ENCODE results near the gene PRKG1. TPM values are rescaled to one million over a fixed set of nuclear protein-coding genes. Genes with fewer than 3 reads are reported as not detected.

Gene PRKG1
- total and polyA plus RNA-seq, 4 donors: 0.46 to 5.1 (median 1.5) TPM

DNA sequence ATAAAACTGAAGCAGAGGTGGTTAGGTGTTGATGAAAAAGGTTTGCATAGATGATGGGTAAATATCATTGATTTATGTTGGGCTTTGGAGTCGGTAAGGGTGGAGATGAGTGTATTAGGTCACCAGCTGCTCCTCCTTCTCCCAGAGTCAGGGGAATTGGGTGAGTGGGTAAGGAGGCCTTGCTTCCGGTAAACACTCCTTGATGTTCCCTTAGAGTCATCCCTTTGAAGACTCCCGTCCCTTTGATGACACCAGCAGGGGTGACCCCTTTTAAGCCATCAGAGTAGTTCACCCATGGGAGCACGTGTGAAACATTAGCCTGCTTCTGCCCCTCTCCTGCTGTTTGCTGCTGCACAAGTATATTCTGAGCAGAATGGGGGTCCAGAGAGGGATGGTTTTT lies 1147.6 kb downstream of the PRKG1 start:
- Histone ChIP-seq H3K9ac (ENCODE audit: low read depth in 1 of 2, low read length in 2 of 2) (no peak overlapping the region), H3K27ac (ENCODE audit: low read depth in 1 of 2, low read length in 2 of 2) (no peak overlapping the region), H3K4me1 (ENCODE audit: control insufficient read depth in 4 of 4, insufficient read depth in 4 of 4, low read length in 3 of 4) (no peaks in the 10 kb centered on the region), H3K36me3 (ENCODE audit: control insufficient read depth in 4 of 4, insufficient read depth in 3 of 4, low read depth in 1 of 4, low read length in 3 of 4) (no peaks in the 10 kb centered on the region), H3K4me3 (ENCODE audit: low read depth in 1 of 3, low read length in 3 of 3) (no peak overlapping the region), H3K27me3 (ENCODE audit: control insufficient read depth in 4 of 4, insufficient read depth in 4 of 4, low read length in 3 of 4) (no peaks in the 10 kb centered on the region), H3K9me3 (ENCODE audit: control insufficient read depth in 4 of 4, low read length in 3 of 4) (no peaks in the 10 kb centered on the region)
- TF ChIP-seq FOXA1 (IDR thresholded peaks at IDR 0.05) (no peak), FOXA2 (IDR thresholded peaks at IDR 0.05) (no peak), EGR1 (IDR thresholded peaks at IDR 0.05; ENCODE audit: low read depth in 2 of 2) (no peak), HNF4A (conservative IDR thresholded peaks at IDR 0.05) (no peak), ZBTB33 (IDR thresholded peaks at IDR 0.05) (no peak), RAD21 (IDR thresholded peaks at IDR 0.05) (no peak), HNF4G (IDR thresholded peaks at IDR 0.05) (no peak), YY1 (IDR thresholded peaks at IDR 0.05) (no peak), GABPA (IDR thresholded peaks at IDR 0.05 in 1 of 2, conservative IDR thresholded peaks at IDR 0.05 in 1 of 2) (no peak), RXRA (IDR thresholded peaks at IDR 0.05) (no peak)
- TF ChIP-seq, protein P1, sequence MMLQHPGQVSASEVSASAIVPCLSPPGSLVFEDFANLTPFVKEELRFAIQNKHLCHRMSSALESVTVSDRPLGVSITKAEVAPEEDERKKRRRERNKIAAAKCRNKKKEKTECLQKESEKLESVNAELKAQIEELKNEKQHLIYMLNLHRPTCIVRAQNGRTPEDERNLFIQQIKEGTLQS (IDR thresholded peaks at IDR 0.05): no peak
- TF ChIP-seq, protein P2, sequence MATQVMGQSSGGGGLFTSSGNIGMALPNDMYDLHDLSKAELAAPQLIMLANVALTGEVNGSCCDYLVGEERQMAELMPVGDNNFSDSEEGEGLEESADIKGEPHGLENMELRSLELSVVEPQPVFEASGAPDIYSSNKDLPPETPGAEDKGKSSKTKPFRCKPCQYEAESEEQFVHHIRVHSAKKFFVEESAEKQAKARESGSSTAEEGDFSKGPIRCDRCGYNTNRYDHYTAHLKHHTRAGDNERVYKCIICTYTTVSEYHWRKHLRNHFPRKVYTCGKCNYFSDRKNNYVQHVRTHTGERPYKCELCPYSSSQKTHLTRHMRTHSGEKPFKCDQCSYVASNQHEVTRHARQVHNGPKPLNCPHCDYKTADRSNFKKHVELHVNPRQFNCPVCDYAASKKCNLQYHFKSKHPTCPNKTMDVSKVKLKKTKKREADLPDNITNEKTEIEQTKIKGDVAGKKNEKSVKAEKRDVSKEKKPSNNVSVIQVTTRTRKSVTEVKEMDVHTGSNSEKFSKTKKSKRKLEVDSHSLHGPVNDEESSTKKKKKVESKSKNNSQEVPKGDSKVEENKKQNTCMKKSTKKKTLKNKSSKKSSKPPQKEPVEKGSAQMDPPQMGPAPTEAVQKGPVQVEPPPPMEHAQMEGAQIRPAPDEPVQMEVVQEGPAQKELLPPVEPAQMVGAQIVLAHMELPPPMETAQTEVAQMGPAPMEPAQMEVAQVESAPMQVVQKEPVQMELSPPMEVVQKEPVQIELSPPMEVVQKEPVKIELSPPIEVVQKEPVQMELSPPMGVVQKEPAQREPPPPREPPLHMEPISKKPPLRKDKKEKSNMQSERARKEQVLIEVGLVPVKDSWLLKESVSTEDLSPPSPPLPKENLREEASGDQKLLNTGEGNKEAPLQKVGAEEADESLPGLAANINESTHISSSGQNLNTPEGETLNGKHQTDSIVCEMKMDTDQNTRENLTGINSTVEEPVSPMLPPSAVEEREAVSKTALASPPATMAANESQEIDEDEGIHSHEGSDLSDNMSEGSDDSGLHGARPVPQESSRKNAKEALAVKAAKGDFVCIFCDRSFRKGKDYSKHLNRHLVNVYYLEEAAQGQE (IDR thresholded peaks at IDR 0.05): no peak
- DNase-seq (ENCODE audit: low spot score): no peak
- 69% methylated on average over 4 of the region's 4 CpGs for WGBS

DNA sequence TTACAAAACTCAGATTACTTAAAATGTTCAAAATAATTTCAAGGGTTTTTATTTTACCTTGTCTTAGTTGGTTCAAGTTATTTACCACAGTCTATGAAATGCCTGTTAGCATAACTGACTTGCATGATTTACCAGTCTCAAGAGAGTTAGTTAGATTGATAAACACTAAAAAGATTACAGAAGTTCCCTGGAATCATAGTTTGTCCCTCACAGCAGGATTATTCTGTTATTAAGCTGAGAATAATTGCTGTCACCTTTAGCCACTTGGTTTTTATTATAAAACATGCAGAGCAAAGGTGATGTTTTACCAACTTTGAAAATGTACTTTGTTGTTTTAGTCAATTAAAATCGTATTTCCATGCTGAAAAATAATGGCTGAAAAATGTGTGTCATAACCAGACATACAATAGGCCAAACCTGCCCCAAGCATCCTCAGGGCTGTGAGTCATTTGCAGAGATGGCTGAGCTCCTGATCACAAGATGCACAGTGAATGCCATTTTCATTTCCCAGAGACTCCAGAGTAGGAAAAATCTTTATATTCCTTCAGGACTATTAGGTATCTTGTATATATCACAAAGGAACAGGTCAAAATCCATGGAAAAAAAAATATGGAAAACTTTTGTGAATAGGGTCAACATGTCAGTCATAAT lies 1152.0 kb downstream of the PRKG1 start:
- TF ChIP-seq TAF1 (conservative IDR thresholded peaks at IDR 0.05) (no peak), SP1 (IDR thresholded peaks at IDR 0.05) (no peak), HNF4A (conservative IDR thresholded peaks at IDR 0.05) (no peak), MAX (IDR thresholded peaks at IDR 0.05) (no peak), RAD21 (IDR thresholded peaks at IDR 0.05) (no peak), FOXA1 (IDR thresholded peaks at IDR 0.05) (no peak), ZBTB33 (IDR thresholded peaks at IDR 0.05) (no peak), FOXA2 (IDR thresholded peaks at IDR 0.05) (no peak), JUND (IDR thresholded peaks at IDR 0.05) (no peak), YY1 (IDR thresholded peaks at IDR 0.05) (no peak)
- TF ChIP-seq, protein P1 (IDR thresholded peaks at IDR 0.05): no peak
- H3K4me1 ChIP-seq (ENCODE audit: control insufficient read depth in 4 of 4, insufficient read depth in 4 of 4, low read length in 3 of 4): no peaks in the 10 kb centered on the region
- H3K9ac ChIP-seq (ENCODE audit: low read depth in 1 of 2, low read length in 2 of 2): no peak overlapping the region
- H3K27me3 ChIP-seq (ENCODE audit: control insufficient read depth in 4 of 4, insufficient read depth in 4 of 4, low read length in 3 of 4): peaks cover 0 to 3% (median 0%) of the 10 kb centered on the region in 4 donors
- no peak overlapping the region for H3K27ac ChIP-seq (ENCODE audit: low read depth in 1 of 2, low read length in 2 of 2)
- no peak for DNase-seq (ENCODE audit: low spot score)
- H3K4me3 ChIP-seq (ENCODE audit: low read depth in 1 of 3, low read length in 3 of 3): no peak overlapping the region
- no peaks in the 10 kb centered on the region for H3K36me3 ChIP-seq (ENCODE audit: control insufficient read depth in 4 of 4, insufficient read depth in 3 of 4, low read depth in 1 of 4, low read length in 3 of 4)
- H3K9me3 ChIP-seq (ENCODE audit: control insufficient read depth in 4 of 4, low read length in 3 of 4): no peaks in the 10 kb centered on the region
- WGBS: 50% methylated on average over 1 of the region's 1 CpG
